Esophagus muscularis mucosa (tissue), 3 donors: Measurements from ENCODE around the gene PWWP2A.

Experiments
- POLR2A ChIP-seq: fragments of 450-650 bp; IDR thresholded peaks from one replicate; pipeline ENCODE4 v1.6.1; 2017; ENCODE audit warnings: antibody characterized with exemption, moderate library complexity, mild to moderate bottlenecking, low read depth
- TF ChIP-seq, protein P1 (sequence below), 3 experiments: fragments of 200-600 bp in 2 of 3; fragments of 450-650 bp in 1 of 3; sonication (generic) in 2 of 3; IDR thresholded peaks; one replicate each; pipeline ENCODE4 v1.5.1; 2017 to 2019; ENCODE audit warnings: antibody characterized with exemption in 3 of 3, mild to moderate bottlenecking in 2 of 3, moderate library complexity in 1 of 3

DNA sequence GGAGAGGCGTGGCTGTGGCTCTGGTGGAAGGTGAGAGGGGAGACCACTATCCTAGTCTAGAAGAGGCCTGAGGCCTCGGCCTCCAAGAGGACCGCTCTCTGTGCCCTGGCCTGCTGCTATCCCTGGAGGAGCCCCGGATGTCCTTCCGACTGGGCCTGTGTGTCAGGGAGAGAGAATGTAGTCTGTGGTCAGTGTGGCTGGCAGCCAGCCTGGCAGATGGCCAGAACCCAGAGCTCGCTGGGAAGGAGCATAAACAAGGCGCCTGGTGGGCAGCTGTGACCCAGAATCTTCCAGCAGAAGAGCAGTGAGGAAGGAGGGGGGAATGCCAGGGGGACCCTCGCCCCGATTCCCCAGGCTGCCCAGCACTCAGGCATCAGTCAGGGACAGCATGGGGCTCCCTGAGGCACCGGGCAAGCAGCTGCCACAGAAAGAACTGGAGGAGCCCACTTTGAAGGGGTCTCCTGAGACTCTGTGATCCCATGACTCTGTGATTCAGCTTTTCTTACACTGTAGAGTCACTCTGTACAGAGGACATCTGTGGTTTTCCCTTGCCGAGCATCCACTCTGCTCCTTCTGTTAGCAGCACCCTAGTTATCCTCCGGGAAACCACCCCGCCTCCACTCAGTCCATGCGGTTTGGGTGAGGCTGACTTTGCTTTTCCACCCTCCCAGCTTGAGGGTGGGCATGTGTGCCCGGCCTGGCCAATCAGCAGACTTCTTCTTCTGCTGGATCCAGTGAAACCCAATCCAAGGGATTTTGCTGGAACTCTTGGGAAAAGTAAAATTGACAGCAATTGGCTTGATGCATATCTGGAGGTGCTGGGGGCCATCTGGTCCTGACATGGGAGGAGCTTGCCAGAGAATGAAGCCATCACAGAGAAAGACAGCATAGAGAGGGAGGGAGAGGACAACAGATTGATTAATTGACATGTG lies 46.2 kb upstream of the PWWP2A start:
- TF ChIP-seq, protein P1, sequence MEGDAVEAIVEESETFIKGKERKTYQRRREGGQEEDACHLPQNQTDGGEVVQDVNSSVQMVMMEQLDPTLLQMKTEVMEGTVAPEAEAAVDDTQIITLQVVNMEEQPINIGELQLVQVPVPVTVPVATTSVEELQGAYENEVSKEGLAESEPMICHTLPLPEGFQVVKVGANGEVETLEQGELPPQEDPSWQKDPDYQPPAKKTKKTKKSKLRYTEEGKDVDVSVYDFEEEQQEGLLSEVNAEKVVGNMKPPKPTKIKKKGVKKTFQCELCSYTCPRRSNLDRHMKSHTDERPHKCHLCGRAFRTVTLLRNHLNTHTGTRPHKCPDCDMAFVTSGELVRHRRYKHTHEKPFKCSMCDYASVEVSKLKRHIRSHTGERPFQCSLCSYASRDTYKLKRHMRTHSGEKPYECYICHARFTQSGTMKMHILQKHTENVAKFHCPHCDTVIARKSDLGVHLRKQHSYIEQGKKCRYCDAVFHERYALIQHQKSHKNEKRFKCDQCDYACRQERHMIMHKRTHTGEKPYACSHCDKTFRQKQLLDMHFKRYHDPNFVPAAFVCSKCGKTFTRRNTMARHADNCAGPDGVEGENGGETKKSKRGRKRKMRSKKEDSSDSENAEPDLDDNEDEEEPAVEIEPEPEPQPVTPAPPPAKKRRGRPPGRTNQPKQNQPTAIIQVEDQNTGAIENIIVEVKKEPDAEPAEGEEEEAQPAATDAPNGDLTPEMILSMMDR (IDR thresholded peaks at IDR 0.05) = no peak
- no peak for TF ChIP-seq POLR2A
